ENCODE measurements around the gene BBOX1.
"Not testable (repeated sequence)": the region's sequence is repeated elsewhere in the genome, so short reads cannot be mapped to it uniquely, and the experiment has no call there.

BBOX1 gene

DNA sequence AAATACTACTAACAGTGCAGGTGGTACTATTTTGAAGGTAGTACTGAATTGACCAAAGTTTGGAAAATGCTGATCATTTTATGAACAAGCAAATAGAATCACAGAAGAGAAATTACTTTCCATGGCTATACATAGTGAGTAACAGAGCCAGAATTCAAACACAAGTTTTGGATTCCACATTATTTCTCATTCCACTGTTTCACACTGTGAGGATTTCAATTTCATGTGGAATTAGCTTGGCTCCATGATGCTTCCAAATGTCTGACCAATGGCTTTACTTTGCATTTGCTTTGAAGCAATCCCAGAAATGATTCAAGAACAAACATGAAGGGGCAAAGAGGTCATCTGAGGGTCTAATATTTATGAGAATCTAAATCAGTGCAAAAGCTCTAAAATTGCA is 98.1 kb downstream of the BBOX1 start:
- DNase-seq = no peak

DNA sequence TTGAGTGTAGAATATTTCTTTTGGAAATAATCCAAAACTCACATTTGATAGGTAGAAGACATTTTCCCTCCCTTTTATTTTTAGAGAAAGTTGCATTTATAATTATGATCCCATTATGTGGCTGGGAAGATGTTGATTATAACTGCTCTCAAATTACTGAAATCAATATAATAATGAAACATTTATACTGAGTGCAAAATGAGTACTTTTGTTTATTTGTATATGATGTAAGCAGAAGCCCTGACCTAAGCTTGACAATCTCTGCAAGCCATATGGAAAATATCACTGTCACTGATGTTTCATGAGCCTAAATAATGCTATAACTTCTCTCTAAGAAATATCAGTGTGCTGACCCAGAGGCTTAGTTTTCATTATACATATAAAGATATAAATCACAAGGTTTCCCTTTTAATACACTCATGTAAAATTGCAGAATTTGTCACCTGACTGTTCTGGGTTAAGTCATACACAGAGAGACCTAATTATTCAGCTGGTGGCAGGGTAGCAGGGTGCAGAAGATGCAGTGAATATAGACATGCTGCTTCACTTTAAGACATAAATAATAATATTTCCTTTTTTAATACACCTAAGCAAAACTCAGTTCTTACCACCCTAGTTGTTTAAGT is 99.2 kb downstream of the BBOX1 start:
- no peak for DNase-seq

DNA sequence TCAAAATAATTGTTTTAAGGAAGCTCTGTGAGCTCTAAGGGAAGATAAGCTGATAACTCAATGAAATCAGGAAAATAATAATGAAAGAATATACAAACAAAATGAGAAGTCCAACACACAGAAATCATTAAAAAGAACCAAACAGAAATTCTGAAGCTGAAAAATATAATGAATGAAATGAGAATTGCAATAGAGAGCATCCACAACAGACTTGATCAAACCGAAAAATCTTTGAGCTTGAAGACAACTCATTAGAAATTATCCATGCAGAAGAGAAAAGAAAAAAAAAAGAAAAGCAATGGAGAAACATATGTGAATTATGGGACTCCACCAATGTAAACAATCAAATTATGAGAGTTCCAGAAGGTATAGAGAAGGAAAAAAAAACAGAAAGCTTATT is 101.0 kb downstream of the BBOX1 start:
- DNase-seq = no peak

DNA sequence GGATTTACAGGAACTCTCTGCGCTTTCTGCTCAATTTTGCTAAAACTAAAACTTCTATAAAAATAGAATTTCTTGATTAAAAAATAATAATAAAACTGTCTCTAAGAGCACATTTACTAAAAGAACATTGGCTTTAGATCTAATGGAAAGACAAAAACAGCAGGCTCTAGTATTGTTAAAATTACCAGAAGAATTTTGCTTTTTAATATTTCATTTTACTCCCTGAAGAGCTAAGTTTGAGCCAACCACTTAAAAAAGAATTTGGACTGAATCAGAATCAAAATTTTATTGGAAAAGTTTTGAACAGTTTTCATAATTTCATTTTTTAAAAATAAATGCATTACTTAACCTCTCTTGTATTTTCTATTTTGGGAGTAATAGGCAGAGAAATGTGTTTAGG is 107.3 kb downstream of the BBOX1 start:
- DNase-seq = no peak

DNA sequence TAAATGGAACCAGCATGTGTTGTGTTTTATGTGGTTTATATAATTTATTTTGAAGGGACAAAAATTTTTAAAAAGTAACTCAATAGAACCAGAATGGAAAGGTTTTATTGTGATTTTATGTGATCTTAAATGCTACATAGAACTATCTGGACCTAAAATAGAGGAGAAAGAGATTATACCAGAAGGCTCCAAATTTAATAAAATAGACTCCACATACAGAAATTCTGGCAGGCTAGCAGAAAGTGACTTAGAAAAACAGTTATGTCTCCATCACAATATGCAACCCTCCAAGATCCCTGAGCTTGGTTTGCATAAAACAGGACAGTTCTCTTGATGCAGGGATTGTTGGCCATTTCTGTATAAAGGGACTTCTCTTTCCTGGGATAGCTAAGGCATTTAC is 107.9 kb downstream of the BBOX1 start:
- no peak for DNase-seq

DNA sequence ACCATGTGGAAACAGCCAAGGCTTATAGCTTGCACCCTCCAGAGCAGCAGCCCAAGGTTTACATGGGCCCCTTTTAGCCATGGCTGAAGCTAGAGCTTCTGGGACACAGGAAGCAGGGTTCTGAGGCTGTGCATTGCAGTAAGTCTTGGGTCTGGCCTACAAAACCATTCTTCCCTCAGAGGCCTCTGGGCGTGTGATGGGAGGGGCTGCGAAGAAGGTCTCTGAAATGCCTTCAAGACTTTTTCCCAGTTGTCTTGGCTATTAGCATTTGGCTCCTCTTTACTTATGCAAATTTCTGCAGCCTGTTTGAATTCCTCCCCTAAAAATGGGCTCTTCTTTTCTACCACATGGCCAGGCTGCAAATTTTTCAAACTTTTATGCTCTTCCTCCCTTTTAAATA is 109.5 kb downstream of the BBOX1 start:
- DNase-seq = no peak

DNA sequence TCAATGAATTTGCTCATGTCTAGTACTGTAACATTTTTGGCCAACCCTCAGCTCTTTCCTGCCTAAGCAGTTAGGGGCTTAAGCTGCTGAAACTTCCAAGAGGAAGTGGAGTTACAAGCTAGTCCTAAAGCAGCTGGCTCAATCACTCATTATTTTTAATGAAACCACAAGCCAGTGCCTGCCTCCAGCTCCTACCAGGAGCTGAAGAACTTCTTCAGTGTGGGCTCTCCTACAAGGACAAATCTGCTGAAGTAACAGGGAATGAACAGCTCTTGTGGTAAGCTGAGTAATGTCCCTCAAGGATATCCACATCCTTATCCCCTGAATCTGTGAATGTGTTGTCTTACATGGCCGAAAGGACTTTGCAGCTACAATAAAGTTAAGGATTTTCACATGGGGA is 112.5 kb downstream of the BBOX1 start:
- no peak for DNase-seq

DNA sequence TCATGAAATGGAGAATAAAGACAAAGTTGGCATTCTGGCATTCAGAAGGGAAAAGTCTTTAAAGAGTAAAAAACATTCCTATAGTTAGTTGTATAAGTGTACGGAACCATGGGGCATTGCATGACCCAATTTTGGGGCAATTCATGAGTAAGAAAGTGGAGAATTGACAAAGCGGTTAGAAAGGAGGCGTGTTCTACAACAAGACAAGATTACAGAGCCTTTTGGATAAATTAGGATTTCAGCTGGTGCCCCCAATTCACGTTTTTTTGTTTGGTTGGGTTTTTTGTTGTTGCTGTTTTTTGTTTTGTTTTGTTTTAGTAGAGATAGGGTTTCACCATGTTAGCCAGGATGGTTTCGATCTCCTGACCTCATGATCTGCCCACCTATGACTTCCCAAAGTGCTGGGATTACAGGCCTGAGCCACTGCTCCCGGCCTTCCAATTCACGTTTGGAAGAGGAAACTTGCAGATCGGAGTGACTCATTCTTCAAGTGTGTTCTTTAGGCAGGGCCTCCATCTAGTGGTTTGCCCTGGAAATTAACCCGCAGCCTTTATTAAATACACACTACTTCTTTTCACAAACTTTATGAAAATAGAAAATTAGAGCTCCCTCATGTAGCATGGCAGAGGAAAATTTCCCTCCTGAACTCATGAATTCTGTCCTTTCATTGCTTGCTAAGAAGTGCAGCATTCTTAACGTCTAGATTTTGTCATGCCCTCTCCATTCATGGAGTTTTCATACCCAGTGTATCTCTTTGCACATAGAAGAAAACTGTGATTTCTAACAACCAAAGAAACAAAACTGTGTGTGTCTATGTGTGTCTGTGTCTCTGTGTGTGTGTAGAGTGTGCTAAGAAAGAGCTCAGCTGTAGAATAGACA is 118.1 kb downstream of the BBOX1 start:
- DNase-seq = no peak

DNA sequence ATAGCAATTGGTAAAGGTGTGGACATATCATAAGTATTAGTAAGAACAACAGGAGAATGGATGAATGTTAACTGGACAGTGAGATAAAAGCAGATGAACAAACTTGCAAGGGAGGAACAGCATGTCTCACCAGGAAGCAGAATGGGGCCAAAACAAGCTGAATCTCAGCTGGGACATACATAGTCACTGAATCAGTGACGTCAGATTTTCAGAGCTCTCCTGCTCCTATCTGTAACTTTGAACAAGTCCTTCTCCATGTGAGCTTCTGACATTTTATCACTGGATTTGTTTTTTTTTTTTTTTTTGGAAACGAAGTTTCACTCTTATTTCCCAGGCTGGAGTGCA is 118.7 kb downstream of the BBOX1 start:
- no peak for DNase-seq

DNA sequence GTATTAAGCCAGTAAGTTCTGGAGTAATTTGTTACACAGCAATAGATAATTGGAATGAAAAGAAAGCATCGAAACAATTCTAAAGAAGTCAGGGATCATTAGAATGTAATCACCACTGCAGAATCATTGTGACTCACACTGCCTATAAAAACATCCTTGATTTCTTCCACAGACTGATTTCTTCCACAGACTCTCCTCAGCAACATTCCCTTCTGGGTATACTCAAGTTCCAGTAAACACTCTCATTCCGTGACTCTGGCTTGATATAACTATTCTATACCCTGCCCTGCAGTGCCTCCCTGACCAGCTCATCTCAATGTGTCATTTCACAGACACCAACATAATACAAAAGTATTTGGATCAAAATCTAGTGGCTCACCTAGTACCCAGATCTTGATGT is 120.5 kb downstream of the BBOX1 start:
- no peak for DNase-seq

DNA sequence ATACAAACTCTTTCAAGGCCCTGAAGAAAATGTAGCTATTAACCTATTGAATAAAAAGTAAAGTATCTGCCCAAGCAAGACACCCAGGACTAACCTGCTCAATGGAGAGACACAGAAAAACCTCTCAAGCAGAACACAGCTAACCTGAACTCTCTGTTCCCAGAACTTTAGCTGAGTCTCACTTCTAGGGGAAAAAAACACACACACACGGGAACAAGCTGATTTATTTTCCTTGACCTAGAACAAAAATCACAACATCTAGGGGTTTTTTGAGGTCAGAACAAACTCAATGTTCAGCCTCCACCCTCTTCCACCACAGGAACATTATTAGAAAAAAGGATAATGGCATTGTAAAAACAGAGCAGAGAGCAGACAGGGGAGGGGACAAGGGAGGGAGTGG is 121.6 kb downstream of the BBOX1 start:
- DNase-seq = no peak

DNA sequence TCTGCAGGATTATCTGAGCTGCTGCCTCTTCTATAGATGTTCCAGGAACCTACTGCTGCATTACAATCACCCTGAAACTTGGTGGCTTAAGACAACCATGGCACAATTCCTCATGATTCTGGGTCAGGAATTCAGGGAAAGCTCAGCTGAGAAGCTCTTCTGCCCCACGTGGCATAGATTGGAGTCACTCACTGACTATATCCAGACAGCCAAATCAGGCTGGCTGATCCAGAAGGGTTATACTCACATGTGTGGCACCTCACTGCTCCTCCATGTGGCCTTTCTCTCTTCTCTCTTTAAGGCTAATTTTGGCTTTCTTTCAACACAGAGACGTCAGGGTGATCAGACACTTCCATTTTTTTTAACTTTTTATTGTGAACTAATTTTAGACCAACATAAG is 125.5 kb downstream of the BBOX1 start:
- DNase-seq = no peak

DNA sequence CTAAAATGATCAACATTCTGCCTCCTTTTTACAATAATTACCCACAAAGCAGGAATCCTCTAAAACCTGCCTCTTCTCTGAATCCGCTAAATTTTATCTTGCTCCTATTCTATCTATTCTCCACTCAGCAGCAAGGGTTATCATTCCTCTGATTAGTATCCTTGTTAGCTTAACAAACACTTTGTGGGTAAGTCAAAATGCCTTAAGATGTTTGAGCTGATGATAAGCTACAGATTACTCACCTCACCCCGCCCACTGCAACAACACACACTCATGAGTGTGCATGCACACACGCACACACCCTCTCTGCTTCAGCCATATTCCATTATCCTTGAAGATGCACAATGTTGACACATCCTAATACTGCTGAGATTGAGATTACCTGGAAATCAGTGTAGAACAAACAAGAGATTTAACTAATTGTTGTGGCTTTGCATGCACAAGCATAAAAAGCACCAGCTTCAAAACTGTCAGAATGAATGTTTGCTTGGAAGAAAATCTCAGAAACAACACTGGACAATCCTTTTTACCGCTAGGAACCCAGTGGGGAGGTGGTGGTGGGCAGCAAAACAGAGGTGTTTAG is 130.9 kb downstream of the BBOX1 start:
- DNase-seq = no peak

DNA sequence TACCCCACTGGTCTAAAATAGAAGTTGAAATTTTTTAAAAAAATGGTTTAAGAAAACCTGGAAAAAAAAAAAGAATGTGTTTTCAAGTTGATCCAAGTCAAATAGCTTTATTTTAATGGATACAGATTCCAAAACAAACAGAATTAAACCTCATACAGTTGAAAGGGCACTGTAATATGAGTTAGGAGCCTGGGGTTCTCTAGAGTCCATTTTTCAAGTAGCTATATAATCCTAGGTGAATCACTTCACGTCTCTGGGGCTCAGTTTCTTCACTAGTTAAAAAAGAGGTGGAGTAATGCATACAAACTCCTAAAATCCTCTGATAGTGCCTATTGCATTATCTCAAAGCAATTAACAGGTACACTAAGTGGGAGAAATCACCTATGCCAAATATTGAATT is 132.9 kb downstream of the BBOX1 start:
- no peak for DNase-seq

DNA sequence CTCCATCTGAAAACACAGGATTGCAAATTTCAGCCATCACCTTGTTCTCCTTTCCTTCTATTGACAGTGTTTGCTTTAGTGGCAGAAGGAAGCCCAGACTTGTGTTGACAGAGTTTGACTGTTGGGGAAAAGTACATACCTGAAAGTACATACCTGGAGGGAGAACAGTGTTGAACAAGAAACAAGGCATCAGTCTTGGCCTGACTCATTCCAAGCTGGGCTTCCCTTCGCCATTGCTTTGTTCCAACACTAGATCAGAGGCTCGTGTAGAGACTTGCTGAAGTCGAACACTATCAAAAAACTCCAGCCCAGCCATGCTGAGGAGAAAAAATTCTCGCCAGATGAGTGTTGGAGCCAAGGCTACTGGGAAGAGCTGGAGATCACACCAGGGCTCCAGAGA is 133.4 kb downstream of the BBOX1 start:
- no peak for DNase-seq

DNA sequence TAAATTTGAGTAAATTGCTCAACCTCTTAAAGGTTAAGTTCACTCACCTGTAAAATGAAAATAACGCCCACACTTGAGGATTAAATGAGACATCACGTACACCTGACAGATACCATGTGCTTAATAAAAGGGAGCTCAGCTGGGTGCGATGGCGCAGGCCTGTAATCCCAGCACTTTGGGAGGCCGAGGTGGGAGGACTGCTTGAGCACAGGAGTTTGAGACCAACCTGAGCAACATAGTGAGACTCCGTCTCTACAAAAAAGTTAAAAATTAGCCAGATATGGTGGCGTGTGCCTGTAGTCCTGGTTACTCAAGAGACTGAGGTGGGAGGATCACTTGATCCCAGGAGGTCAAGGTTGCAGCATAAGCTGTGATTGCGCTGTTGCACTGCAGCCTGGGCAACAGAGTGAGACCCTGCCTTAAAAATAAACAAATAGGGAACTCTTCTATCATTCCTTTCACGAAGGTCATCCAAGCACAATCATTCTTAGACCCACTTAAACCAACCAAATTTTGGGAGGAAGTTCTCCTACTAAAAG is 134.1 kb downstream of the BBOX1 start:
- DNase-seq = no peak

DNA sequence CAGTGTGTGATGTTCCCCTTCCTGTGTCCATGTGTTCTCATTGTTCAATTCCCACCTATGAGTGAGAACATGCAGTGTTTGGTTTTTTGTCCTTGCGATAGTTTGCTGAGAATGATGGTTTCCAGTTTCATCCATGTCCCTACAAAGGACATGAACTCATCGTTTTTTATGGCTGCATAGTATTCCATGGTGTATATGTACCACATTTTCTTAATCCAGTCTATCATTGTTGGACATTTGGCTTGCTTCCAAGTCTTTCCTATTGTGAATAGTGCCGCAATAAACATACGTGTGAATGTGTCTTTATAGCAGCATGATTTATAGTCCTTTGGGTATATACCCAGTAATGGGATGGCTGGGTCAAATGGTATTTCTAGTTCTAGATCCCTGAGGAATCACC is 134.9 kb downstream of the BBOX1 start:
- not testable (repeated sequence) for DNase-seq
